HFFc6 (cell line): ENCODE measurements around the gene ZNRF1. TPM values are rescaled to one million over a fixed set of nuclear protein-coding genes. Genes with fewer than 3 reads are reported as not detected.

Experiments used
- DNase-seq: peaks from one replicate; pipeline ENCODE4 v3.0.0-alpha.2; 2018
- H3K27ac Mint-ChIP-seq: 2 replicates; pipeline ENCODE4 v1.8.0; 2020; ENCODE audit warnings: mild to moderate bottlenecking, mixed read lengths
- H3K27me3 Mint-ChIP-seq: 2 replicates; pipeline ENCODE4 v1.8.0; 2021; ENCODE audit warnings: mild to moderate bottlenecking, moderate library complexity, mixed read lengths; ENCODE audit not compliant: insufficient read depth
- H3K36me3 Mint-ChIP-seq: 2 replicates; pipeline ENCODE4 v1.8.0; 2021; ENCODE audit warnings: low read depth, mixed read lengths
- H3K4me1 Mint-ChIP-seq: 2 replicates; pipeline ENCODE4 v1.8.0; 2020; ENCODE audit warnings: low read depth, mixed read lengths
- H3K4me3 Mint-ChIP-seq: 2 replicates; pipeline ENCODE4 v1.8.0; 2020; ENCODE audit warnings: mild to moderate bottlenecking, moderate library complexity, mixed read lengths
- H3K9me3 Mint-ChIP-seq: 2 replicates; pipeline ENCODE4 v1.8.0; 2020; ENCODE audit warnings: mild to moderate bottlenecking, mixed read lengths
- CTCF ChIP-seq: fragments of 200-600 bp; sonication (generic); IDR thresholded peaks from 2 replicates; pipeline ENCODE4 v1.5.0; 2021; ENCODE audit warnings: antibody characterized with exemption, mild to moderate bottlenecking
- total RNA-seq, 6 experiments: library from RNA; stranded (reverse); fragmentation: NEBNext Ultra II Directional; extraction: Animal tissue kit (Norgen Biotek cat#: 25700); gene quantifications; 2 replicates in 1 of 6; 3 replicates in 5 of 6; pipeline ENCODE4 v1.2.3, GENCODE V29; 2021

The ZNRF1 gene
- total RNA-seq, 6 experiments from 2014 or later: 21.7 to 31.3 (median 28.0) TPM

GRCh38 chr16:75078886-75079285 lies 80.1 kb downstream of the ZNRF1 start:
- Mint-ChIP-seq H3K9me3 (no peaks in the 10 kb centered on the region), H3K27ac (no peak overlapping the region), H3K4me3 (no peak overlapping the region), H3K4me1 (peaks cover 22% of the 10 kb centered on the region), H3K27me3 (no peaks in the 10 kb centered on the region; the same call in none of the 2 replicates), H3K36me3 (no peaks in the 10 kb centered on the region)
- TF ChIP-seq CTCF: no peak
- DNase-seq: no peak

GRCh38 chr16:75079346-75079926 lies 80.6 kb downstream of the ZNRF1 start:
- TF ChIP-seq CTCF: no peak
- H3K27ac Mint-ChIP-seq: no peak overlapping the region
- DNase-seq: no peak
- no peaks in the 10 kb centered on the region for H3K9me3 Mint-ChIP-seq
- H3K36me3 Mint-ChIP-seq: no peaks in the 10 kb centered on the region
- H3K4me3 Mint-ChIP-seq: no peak overlapping the region
- peaks cover 22% of the 10 kb centered on the region for H3K4me1 Mint-ChIP-seq
- H3K27me3 Mint-ChIP-seq: no peaks in the 10 kb centered on the region; the same call in none of the 2 replicates

- Mint-ChIP-seq H3K36me3 (peaks cover 4% of the 10 kb centered on the region; the same call in 1 of the 2 replicates), H3K9me3 (no peaks in the 10 kb centered on the region), H3K4me3 (no peak overlapping the region), H3K27ac (no peak overlapping the region; the same call in 1 of the 2 replicates), H3K27me3 (no peaks in the 10 kb centered on the region; the same call in none of the 2 replicates), H3K4me1 (peaks cover 24% of the 10 kb centered on the region)
- peak; percentile 64 for DNase-seq
- TF ChIP-seq CTCF: no peak
Measured at GRCh38 chr16:75080205-75081029, 81.6 kb downstream of the ZNRF1 start.

GRCh38 chr16:75081179-75081859 lies 82.5 kb downstream of the ZNRF1 start:
- Mint-ChIP-seq H3K4me3 (no peak overlapping the region), H3K36me3 (peaks cover 8% of the 10 kb centered on the region; the same call in 1 of the 2 replicates), H3K9me3 (no peaks in the 10 kb centered on the region), H3K27ac (no peak overlapping the region), H3K4me1 (peaks cover 33% of the 10 kb centered on the region), H3K27me3 (no peaks in the 10 kb centered on the region; the same call in none of the 2 replicates)
- TF ChIP-seq CTCF: no peak
- DNase-seq: no peak

- H3K27me3 Mint-ChIP-seq: no peaks in the 10 kb centered on the region; the same call in none of the 2 replicates
- H3K27ac Mint-ChIP-seq: no peak overlapping the region
- H3K36me3 Mint-ChIP-seq: peaks cover 8% of the 10 kb centered on the region; the same call in 1 of the 2 replicates
- TF ChIP-seq CTCF: no peak
- no peak overlapping the region for H3K4me3 Mint-ChIP-seq
- no peaks in the 10 kb centered on the region for H3K9me3 Mint-ChIP-seq
- DNase-seq: no peak
- H3K4me1 Mint-ChIP-seq: peaks cover 45% of the 10 kb centered on the region
Measured at GRCh38 chr16:75083813-75084212, 85.0 kb downstream of the ZNRF1 start.
